RWPE2 (cell line): ENCODE data around the gene TARDBP.

Experiments
- ATAC-seq: fragments of 200-7000 bp; cut with Tn5 transposase; 3 replicates; pipeline ENCODE4 v1.9.1; 2021; ENCODE audit warnings: low read depth
- DNase-seq: peaks from one replicate; pipeline ENCODE4 v3.0.0-alpha.2; 2020; ENCODE audit warnings: low spot score
- H3K27ac ChIP-seq: fragments of 450-650 bp; 2 replicates; pipeline ENCODE4 v1.5.1; 2017; ENCODE audit warnings: mild to moderate bottlenecking; ENCODE audit not compliant: poor library complexity, severe bottlenecking
- H3K27me3 ChIP-seq: fragments of 250-450 bp; sonication (Bioruptor Pico); 2 replicates; pipeline ENCODE4 v1.5.1; 2021; ENCODE audit warnings: mild to moderate bottlenecking, moderate library complexity; ENCODE audit not compliant: insufficient read depth, poor library complexity, severe bottlenecking
- H3K36me3 ChIP-seq: fragments of 250-450 bp; sonication (Bioruptor Pico); 2 replicates; pipeline ENCODE4 v1.5.1; 2020; ENCODE audit warnings: low read depth, mild to moderate bottlenecking, moderate library complexity
- H3K4me1 ChIP-seq: fragments of 250-450 bp; sonication (Bioruptor Pico); 2 replicates; pipeline ENCODE4 v1.5.1; 2021; ENCODE audit warnings: mild to moderate bottlenecking, moderate library complexity; ENCODE audit not compliant: insufficient read depth, poor library complexity, severe bottlenecking
- H3K4me3 ChIP-seq: fragments of 250-450 bp; sonication (Bioruptor Pico); 2 replicates; pipeline ENCODE4 v1.5.1; 2021; ENCODE audit warnings: mild to moderate bottlenecking, moderate library complexity; ENCODE audit not compliant: severe bottlenecking
- H3K9me3 ChIP-seq: fragments of 250-450 bp; sonication (Bioruptor Pico); 2 replicates; pipeline ENCODE4 v1.5.1; 2021; ENCODE audit warnings: mild to moderate bottlenecking, moderate library complexity; ENCODE audit not compliant: severe bottlenecking
- TF ChIP-seq, protein P1 (sequence below): fragments of 450-650 bp; IDR thresholded peaks from one replicate; pipeline ENCODE4 v1.5.1; 2017; ENCODE audit warnings: mild to moderate bottlenecking, moderate library complexity; ENCODE audit not compliant: poor library complexity, severe bottlenecking

The TARDBP gene

DNA sequence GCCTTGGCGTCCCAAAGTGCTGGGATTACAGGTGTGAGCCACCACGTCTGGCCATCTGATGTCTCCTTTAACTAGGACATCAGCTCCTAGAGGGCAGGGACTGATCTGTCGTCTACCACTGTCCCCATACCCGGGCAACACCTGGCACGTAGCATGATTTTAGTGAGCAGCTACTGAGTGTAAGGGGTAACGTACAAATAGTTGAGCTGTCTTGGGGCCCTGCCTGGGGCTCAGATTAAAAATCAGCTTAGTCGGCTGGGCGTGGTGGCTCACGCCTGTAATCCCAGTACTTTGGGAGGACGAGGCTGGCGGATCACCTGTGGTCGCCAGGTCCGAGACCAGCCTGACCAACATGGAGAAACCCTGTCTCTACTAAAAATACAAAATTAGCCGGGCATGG, 45.6 kb downstream of the TARDBP start:
- no peak overlapping the region for H3K27ac ChIP-seq
- H3K36me3 ChIP-seq = peaks cover 32% of the 10 kb centered on the region

DNA sequence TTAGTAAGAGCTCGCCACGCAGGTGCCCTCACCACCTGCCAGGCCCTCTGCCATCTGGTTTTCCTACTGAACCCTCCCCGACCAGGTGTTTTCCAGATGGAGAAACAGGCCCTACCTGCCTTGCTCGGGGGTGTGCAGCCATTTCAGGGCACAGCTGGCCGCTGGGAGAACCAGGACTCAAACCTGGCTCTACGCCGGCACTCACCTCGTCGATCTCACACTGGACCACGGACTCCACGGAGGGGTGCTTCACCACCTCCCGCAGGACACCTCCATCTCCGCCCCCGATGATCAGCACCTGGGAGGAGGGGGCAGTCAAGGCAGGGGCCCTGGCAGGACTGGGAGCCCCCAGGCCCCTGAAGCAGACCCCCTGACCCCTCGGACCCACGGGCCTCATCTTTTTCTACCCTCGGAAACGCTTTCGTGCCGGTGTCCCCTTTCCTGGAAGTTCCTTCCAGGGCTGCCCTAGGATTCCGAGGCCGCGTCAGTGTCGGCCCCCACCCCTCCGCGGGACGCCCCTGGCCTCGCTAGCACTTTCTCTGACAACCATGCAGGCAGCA, 46.2 kb downstream of the TARDBP start:
- Histone ChIP-seq H3K9me3 (no peaks in the 10 kb centered on the region), H3K4me1 (peaks cover 4% of the 10 kb centered on the region), H3K4me3 (peak overlapping the region; percentile 96), H3K27me3 (no peaks in the 10 kb centered on the region), H3K27ac (peak overlapping the region; percentile 57), H3K36me3 (peaks cover 35% of the 10 kb centered on the region)
- no peak for ATAC-seq
- no peak for DNase-seq
- TF ChIP-seq, protein P1, sequence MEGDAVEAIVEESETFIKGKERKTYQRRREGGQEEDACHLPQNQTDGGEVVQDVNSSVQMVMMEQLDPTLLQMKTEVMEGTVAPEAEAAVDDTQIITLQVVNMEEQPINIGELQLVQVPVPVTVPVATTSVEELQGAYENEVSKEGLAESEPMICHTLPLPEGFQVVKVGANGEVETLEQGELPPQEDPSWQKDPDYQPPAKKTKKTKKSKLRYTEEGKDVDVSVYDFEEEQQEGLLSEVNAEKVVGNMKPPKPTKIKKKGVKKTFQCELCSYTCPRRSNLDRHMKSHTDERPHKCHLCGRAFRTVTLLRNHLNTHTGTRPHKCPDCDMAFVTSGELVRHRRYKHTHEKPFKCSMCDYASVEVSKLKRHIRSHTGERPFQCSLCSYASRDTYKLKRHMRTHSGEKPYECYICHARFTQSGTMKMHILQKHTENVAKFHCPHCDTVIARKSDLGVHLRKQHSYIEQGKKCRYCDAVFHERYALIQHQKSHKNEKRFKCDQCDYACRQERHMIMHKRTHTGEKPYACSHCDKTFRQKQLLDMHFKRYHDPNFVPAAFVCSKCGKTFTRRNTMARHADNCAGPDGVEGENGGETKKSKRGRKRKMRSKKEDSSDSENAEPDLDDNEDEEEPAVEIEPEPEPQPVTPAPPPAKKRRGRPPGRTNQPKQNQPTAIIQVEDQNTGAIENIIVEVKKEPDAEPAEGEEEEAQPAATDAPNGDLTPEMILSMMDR = no peak

More for the DNA sequence above, 45.6 kb downstream of the TARDBP start:
- Histone ChIP-seq H3K9me3 (no peaks in the 10 kb centered on the region), H3K27me3 (no peaks in the 10 kb centered on the region), H3K4me1 (peaks cover 4% of the 10 kb centered on the region), H3K4me3 (no peak overlapping the region)
- TF ChIP-seq, protein P1 = no peak
- ATAC-seq (no peak), DNase-seq (no peak)

DNA sequence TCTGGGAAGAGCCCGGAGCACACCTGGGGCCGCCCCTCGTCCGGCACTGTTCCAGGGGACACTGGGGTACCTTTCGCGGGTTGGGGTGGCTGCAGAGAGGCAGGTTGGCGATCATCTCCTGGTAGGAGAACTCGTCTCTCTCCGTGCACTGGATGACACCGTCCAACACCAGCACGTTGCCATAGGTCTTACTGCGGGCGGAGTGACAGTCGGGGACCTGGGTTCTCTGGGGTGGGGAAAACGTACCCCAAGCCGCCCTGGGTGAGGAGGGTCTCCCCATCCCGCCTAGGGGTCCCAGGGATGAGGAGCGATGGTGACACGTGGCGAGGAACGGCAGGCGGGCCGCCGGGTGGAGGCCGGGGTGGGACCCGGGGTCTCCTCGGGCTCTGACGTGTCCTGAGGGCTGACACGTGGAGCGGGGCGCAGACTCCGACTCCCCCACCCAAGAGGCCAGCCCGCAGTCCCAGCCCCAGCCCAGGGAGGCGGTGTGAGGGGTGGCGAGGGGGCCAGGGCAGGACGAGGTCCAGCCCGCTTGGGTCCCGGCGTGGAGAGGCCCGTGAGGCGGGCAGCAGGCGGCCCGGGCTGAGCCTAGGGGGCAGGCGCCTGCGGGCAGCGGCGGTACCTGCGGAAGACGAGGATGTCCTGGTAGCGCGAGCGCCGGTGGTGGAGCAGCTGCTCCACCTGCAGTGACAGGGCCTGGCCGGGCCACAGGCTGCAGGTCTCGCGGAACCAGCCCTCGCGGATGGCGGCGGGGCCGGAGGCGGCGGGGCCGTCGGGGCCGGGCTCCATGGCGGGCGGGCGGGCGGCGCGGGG, 46.9 kb downstream of the TARDBP start:
- no peaks in the 10 kb centered on the region for H3K27me3 ChIP-seq
- DNase-seq (no peak), ATAC-seq (peak; percentile 9; the same call in 1 of the 3 replicates)
- H3K27ac ChIP-seq = peak overlapping the region; percentile 57
- H3K36me3 ChIP-seq = peaks cover 34% of the 10 kb centered on the region
- no peaks in the 10 kb centered on the region for H3K9me3 ChIP-seq
- peaks cover 4% of the 10 kb centered on the region for H3K4me1 ChIP-seq
- TF ChIP-seq, protein P1 = no peak
- peak overlapping the region; percentile 96 for H3K4me3 ChIP-seq

DNA sequence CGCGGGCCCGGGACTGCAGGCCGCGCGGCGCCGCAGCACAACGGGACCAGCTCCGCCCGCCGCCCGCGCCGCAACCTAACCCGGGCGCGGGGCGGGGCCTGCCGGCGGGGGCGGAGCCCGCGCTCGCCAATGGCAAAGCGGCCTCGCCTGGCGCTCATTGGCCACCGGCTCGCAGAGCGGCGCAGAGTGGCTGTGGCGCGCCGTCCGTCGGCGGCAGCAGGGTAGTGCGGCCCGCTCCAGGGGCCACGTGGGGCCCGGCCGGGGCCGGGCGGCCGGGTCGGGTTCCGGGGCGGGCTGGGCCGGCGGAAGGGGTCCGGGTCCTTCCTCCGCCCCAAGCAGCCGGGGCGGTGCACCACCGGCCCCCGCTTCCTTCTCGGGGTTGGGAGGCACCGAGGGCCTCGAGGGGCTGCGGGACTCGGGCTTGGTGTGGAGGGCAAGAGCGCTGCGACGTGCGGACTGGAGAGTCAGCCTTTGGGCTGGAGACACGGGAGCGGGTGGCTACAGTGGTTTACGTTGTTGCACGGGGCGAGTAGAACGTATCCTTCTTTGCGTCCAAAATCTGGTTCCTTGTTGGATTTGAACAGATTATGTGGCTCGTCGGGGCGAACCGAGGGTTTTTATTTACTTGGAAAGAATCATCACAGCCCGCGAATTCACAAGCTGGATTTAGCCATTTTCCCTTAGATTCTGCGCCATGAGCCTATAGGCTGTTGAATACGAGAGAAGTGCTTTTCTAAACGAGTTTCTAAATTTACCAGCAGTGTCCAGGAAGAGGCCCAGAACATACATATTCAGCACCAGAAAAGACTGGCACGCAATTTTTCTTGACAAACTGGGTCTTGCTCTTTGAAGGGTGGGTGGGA, 47.7 kb downstream of the TARDBP start, which contains the start of gene SRM:
SRM (minus strand) TSS at position 51 of the 863 bp plus-strand sequence. CDS start 75 bp downstream, outside the sequence.
- peak; percentile 96 for ATAC-seq
- Histone ChIP-seq H3K36me3 (peaks cover 38% of the 10 kb centered on the region), H3K27me3 (no peaks in the 10 kb centered on the region), H3K27ac (peak within 1 kb of the TSS; percentile 57), H3K9me3 (no peaks in the 10 kb centered on the region), H3K4me3 (peak within 1 kb of the TSS; percentile 96), H3K4me1 (peaks cover 4% of the 10 kb centered on the region)
- DNase-seq = no peak
- TF ChIP-seq, protein P1 = peak; percentile 16
